ENCODE results near the gene CLDN12.

Gene CLDN12

DNA sequence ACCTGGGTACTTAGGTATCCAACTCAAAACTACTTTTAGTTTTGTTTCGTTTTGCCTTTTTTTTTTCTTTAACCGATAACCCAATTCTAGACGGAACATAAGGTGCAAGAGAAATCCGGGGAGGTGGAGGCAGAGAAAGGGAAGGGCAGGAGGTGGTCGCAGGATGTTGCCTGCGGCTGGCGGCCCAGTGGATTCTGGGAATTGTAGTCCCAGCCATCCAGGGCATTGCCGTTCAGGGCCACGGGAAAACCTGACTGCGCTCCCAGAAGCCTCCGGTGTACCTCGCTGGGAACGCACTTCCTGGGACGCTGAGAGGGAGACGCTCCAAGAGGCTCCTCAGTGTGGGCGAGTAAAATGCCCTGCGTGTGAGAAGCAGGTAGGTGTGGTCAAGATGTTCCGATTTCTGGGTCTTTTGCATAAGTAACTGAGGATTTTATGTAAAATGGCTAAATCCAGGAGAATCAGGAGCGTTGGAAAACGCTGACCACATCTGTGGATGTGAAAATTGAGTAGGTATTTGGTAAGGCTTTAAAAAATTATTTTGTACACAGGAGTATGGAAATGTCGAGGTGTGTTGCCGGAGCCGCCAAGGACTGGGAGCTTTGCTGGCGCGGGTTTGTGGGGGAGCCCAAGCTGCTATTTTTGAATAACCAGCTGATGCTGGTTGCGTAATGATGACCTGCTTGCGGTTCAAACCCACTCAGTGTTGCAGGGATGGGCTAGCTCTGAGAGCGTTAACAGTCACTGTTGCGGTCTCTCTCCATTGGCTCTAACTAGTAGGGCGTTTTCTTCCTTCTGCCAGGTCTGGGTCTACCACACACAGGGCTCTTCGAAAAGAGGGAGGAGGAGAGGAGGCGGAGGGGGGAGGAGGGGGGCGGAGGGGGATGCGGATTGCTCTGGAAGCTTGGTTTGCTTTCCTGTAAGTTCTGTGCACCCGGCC lies at the start of gene CLDN12:
TSS of gene CLDN12 (plus strand) at position 288 of the 940 bp plus-strand sequence. CDS start 9,216 bp downstream, outside the sequence.
- DNase-seq (ENCODE audit: extremely low read depth in 1 of 2, low read depth in 1 of 2) = peak; percentile 49 to 68

DNA sequence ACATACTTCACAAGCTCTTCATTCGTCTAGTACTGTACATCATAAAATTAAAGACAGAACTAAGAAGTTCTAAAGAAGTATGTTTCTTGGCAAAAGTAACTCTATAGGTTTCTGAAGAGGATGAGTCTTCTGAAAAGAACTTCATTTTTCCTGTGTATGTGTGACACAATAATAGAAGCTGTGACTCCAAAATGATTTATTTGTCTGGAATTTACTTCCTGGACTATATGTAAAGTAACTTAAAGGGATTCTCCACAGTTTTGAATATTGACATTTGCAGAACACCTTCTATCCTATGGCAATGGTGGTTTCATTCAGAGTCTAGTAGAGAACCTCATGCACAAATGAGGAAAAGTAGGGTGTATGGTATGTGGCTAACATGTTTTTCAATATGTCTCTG lies 19.8 kb upstream of the CLDN12 start:
- no peak for DNase-seq (ENCODE audit: extremely low read depth in 1 of 2, low read depth in 1 of 2)

DNA sequence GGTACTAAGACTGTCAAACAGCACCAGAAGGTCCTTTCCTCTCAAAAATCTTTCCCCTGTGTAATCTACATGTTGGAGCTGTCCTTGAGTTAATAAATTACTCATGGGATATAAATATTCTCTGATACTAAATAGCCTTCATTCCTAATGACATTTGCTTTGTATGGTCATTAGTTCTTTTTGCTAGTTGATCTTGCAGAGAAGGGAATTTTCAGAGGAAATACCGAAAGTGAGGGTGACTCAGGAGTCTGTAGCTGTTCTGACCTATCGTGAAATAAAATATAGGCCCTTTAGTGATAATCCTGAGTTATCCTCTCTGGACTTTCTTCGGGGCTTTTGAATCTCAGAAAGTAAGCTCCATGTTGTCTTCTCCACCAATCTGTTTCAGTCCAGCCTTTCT lies 19.4 kb upstream of the CLDN12 start:
- no peak for DNase-seq (ENCODE audit: extremely low read depth in 1 of 2, low read depth in 1 of 2)

DNA sequence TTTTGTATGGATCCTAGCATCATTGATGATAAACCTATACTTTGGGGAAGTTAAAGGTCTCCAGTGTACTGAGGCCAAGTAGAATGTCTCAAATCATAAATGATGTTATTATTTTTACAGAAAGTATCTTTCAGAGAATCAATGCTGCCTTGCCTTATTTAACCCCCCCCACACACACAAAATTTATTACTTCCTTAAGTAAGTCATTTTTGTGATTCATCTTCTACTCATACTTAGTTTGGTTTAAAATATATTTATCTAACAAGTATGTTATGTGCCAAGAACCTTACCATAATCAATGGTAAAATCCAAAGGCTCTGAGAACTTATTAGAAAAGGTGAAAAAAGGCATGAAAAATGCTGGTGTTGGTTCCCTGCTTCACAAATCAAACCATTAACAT lies 18.8 kb upstream of the CLDN12 start:
- no peak for DNase-seq (ENCODE audit: extremely low read depth in 1 of 2, low read depth in 1 of 2)

DNA sequence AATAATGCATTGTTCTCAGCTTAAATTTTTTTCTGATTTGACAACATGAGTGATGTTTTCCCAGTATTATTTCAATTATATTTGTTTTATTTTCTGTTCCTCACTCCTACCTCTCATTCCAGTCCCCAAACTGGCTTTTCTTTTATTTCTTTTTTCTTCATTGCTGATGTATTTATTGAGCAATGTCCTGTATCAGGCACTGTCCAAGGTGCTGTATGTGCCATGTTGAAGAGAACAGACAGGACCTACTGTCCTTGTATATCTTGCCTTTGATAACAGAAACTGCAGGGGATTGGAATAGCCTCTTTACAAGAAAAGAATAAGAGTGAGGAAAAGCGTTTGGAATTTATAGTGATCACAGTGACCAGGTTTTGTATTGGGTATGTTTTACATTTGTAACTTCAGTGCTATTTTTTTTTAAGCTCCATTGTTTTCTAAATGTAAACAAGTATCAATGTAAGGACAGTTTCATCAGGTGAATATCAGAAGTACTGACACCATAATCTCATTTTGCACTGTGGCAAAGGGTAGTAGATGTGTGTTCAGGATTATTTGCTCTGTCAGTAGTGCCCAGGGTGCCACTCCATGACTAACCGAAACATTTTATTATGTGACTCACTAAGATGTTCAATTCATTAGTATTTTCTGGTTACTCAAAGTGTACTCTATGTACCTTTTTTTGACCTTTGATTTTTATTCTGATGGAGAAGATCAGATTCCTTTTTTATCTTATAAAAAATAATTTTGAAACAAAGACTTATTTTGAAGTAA lies 15.6 kb upstream of the CLDN12 start:
- DNase-seq (ENCODE audit: extremely low read depth in 1 of 2, low read depth in 1 of 2) = no peak

DNA sequence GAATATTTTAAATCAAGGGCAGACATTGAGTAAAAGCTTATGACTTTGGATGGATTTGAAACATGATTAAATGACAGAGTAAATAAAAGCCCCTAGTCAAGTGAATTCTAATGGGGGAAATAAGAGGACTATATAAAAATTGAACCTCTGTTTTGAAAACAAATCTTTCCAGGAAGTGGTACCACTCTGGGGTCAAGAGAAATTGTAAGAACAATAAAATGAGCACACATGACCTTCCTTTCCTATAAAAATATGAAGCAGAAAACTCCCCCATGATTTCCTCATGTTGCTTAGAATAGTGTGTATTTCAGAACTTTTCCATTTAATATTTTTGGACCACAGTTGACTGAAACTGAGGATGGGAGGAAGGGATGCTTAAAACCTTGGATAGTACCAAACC lies 12.3 kb upstream of the CLDN12 start:
- DNase-seq (ENCODE audit: extremely low read depth in 1 of 2, low read depth in 1 of 2) = no peak

DNA sequence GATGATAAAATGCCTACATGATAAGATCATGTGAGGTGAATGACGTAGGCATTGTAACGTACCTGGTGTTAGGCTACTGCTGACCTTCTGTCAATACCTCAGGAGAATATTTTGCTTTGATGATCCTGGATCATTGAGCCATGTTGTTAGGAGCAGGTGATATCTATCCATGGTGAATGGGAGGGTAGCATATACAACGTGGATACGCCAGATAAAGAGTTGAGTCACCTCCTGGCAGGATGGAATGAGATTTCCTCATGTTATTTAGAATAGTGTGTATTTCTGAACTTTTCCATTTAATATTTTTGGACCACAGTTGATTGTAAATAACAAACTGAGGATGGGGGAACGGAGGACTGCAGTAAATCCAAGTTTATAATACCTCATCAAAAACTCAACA lies 11.8 kb upstream of the CLDN12 start:
- no peak for DNase-seq (ENCODE audit: extremely low read depth in 1 of 2, low read depth in 1 of 2)

DNA sequence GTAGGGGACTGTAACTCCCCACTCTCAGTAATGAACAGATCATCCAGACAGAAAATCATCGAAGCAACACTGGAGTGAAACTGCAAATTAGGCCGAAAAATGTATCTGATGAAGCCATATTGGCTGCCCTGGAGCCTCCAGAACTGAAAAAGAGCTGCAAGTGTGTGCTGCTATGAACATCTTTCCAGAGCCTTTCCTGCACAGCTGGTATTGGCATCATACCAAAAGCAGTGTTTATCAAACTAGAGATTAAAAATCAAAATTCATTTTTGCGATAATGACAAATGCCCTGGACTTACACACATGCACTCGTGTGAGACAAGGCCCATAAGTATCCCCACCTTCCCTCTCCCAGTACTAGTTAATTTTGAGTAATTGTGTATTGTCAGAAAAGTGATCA lies 6.8 kb upstream of the CLDN12 start:
- no peak for DNase-seq (ENCODE audit: extremely low read depth in 1 of 2, low read depth in 1 of 2)

DNA sequence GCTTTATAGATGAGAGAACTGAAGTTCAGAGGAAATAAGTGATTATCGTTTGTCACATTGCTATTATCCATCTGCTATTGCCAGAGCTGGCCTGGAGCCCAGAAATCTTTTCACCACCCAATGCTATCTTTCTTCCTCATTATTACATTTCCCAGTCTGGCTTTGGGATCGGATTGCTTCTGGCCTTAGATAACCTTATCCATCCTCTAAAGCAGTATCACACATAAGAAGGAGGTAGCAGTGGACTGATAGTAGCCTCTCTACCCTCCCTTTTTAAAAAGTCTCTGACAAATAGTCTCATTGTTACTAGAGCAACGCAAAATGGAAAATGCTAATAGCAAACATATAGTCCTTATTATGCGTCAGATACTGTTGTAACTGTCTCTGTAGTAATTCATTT lies 1.3 kb upstream of the CLDN12 start:
- DNase-seq (ENCODE audit: extremely low read depth in 1 of 2, low read depth in 1 of 2) = no peak

DNA sequence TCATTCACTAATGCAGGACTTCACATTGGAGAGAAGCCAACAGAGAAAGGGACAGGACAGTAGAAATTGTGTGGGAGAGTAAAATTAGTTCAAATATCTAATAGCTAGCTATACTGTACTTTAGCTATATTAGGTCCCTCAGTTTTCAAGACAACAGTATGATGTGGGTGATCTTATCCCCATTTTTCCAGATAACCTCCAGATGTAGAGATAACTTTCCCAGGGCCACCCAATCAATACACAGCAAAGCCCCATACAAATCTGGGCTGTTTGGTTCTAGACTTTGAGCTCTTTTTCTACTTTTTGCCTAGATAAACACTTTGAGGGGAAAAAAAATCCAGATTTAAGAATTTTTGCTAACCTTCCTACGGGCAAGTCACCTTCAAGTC lies 482 bp upstream of the CLDN12 start:
- DNase-seq (ENCODE audit: extremely low read depth in 1 of 2, low read depth in 1 of 2) = no peak

DNA sequence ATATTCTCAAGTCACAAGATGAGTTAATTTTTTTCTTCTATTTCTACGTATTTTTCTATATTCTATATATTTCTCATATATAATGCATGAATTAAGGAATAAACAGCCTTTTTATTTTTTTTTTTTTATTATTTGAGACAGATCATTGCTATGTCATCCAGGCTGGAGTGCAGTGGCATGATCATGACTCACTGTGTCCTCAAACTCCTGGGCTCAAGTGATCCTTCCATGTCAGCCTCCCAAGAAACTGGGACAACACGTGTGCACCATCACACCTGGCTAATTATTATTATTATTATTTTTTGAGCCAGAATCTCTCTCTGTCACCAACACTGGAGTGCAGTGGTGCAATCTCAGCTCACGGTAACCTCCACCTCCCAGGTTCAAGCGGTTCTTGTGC lies 1.5 kb downstream of the CLDN12 start:
- DNase-seq (ENCODE audit: extremely low read depth in 1 of 2, low read depth in 1 of 2) = no peak

DNA sequence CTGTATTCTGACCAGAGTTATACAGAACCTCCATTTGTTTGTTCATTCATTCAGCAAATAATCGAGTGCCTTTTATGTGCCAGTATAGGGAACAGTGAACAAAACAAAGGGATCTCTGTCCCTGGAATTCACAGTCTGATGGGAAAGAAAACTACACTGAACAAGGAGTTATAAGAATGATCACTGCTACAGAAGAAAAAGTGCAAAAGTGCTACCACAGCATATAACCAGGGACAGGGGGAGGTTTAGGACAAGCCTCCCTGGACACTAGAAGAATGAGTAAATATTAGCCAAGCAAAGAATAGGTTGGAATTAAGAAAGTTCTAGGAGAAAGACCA lies 4.2 kb downstream of the CLDN12 start:
- no peak for DNase-seq (ENCODE audit: extremely low read depth in 1 of 2, low read depth in 1 of 2)

DNA sequence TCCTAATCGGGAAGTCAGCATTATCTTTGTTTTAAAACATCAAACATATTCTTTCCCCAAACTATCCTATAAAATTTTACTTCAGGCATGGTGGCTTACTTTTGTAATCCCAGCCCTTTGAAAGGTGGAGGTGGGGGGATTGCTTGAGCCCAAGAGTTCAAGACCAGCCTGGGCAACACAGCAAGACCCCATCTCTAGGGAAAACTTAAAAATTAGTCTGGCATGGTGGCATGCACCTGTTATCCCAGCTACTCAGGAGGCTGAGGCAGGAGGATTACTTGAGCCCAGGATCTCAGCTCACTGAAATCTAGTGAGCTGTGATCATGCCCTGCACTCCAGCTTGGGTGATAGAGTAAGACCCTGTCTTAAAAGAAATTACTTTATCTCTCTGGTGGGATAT lies 4.9 kb downstream of the CLDN12 start:
- no peak for DNase-seq (ENCODE audit: extremely low read depth in 1 of 2, low read depth in 1 of 2)

DNA sequence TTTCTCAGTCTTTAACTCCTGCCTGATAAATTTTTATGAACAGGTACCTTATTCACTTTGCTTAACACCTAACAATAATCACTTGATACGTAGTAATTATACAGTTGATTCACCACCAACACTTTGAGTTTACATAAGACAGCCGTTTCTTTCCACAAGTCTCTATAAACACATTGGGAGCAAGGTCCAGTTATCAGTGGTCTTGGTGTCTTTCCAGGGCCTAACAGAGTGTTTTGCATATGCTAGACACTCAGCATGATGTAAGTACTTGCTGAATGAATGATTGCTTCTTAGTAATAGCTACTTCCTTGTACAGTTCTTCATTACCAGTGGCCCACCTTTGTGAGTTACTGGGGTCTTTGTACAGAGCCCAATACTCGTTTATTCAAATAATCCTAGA lies 6.4 kb downstream of the CLDN12 start:
- no peak for DNase-seq (ENCODE audit: extremely low read depth in 1 of 2, low read depth in 1 of 2)

DNA sequence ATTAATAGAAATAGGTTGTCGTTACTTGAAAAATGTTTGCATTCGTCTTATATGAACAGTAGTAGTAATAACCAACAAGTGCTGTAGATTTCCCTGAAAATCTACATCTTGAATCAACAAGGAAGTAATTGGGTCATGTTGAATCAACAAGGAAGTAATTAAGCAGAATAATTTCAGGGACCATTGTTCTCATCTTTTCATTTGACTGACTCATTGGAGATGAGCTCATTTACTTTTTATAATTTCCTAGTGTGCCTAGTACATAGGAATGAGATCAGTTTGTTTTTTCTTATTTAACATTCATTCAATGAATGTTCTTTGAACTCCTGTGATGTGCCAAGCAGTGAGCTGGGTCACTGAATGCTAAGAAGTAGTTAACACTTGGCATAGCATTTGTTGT lies 8.2 kb downstream of the CLDN12 start:
- DNase-seq (ENCODE audit: extremely low read depth in 1 of 2, low read depth in 1 of 2) = no peak

DNA sequence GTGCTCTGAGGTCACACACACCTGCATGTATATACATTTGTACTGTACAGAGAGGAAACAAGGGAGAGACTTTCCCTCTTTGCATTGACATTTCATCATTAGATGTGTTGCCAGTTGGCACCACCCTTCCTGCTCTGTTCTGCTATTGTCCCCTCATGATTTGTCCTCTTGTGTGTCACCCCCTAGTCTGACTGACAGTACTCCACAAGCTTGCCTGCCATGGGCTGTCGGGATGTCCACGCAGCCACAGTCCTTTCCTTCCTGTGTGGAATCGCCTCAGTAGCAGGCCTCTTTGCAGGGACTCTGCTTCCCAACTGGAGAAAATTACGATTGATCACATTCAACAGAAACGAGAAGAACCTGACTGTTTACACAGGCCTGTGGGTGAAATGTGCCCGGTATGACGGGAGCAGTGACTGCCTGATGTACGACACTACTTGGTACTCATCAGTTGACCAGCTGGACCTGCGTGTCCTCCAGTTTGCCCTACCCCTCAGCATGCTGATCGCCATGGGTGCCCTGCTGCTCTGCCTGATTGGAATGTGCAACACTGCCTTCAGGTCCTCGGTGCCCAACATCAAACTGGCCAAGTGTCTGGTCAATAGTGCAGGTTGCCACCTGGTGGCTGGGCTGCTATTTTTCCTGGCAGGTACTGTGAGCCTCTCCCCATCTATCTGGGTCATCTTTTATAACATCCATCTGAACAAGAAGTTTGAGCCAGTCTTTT lies 9.4 kb downstream of the CLDN12 start:
- DNase-seq (ENCODE audit: extremely low read depth in 1 of 2, low read depth in 1 of 2) = no peak

DNA sequence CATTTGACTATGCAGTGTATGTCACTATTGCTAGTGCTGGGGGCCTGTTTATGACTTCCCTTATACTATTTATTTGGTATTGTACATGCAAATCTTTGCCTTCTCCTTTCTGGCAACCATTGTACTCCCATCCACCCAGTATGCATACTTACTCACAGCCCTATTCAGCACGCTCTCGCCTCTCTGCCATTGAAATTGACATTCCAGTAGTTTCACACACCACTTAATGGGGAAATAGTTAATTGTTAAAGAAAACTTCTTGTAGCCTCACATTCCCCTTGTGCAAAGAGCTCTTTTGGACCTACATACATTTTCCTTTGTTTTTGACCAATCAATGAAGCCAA lies 9.9 kb downstream of the CLDN12 start:
- DNase-seq (ENCODE audit: extremely low read depth in 1 of 2, low read depth in 1 of 2) = no peak

DNA sequence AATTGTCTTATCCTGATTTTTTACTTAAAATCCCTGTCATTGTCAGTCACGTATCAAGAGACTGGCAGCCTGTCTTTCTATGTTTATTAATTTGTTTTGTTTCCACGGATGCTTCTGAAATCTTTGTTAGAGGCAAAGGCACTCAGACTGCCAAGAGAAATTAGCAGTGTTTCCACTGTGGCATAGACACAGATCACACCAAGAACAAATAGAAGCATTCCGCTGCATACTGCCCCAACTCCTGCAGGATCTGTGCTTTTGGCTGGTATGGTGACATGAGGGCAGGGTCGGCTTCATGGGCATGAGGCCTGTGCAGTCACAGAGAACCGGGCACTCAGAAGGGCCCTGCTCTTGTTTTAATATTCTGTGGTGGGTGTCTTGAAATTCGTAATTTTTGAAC lies 18.4 kb downstream of the CLDN12 start:
- no peak for DNase-seq (ENCODE audit: extremely low read depth in 1 of 2, low read depth in 1 of 2)

DNA sequence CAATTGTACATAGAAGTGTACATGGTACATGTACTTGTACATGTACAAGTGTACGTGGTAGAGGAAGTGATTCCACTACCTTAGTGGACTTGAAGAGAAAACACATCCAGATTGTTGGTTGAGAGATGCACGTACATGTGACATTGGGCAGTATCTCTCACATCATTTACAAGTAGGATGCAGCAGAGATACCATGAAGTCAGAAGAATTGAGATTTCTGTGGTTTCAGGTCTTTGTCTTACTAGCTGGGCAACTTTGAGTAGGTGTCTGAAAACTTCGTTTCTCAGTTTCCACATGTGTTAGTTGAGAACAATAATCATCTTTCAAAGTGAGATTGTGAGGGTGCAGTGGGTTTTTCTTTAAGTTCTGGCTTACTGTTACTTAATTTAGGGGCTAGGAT lies 21.5 kb downstream of the CLDN12 start:
- DNase-seq (ENCODE audit: extremely low read depth in 1 of 2, low read depth in 1 of 2) = no peak

DNA sequence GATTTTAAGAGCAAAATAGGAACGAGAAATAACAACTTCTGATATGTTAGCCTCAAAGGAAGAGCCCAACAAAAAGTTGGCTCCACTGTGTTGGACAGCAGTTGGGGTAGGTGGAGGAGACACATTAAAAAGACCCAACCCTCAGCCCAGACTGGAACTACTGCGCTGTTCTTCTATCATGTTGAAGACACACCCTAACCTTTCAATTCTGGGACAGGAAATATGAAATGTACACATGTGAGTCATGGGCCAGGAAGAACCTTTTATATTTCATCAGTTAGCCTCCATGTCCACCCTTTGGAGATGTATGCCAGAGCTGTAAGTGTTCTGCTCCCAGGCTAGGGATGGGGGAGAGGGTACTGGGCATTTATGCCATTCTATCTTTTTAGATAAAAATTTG lies 22.1 kb downstream of the CLDN12 start:
- DNase-seq (ENCODE audit: extremely low read depth in 1 of 2, low read depth in 1 of 2) = no peak

DNA sequence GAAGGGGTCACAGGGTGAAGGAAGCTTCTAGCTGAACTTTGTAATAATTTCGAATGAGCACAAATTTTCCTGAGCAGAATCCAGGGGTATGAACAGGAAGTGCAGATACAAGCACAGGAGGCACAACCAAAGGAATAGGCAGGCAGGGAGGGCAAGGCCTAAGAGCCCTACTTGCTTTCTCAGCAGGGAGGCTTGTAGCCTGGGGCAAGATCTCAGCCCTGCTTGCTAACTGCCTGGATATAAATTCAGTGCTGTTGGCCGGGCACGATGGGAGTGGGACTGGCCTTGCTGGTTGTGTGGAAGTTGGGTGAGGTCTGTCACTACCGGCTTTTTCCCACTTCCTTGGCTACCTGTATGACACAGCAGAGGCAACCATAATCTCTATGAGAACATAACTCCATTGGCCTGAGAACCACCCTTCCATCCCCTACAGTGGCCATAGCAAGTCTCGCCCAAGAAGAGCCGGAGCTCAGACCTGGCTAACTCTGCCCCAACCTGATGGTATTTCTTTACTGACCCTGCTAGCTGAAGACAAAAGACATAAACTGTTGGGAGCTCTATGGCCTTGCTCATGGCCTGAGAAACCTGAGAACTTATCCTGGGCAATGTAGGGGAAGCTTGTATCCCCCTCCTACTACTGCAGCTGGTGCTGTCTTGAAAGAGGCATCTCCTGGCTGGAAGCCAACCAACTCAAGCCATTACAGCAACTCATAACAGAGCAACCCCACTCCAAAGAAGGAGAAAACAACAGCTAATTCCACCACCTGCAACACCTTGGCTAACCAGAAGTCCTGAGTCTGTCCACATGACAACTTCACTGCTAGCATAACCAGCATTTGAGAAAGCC lies 27.6 kb downstream of the CLDN12 start:
- no peak for DNase-seq (ENCODE audit: extremely low read depth in 1 of 2, low read depth in 1 of 2)

All from activated CD8-positive, alpha-beta memory T cell treated with anti-CD3 and anti-CD28 coated beads for 1 hour (primary cell).